Stomach (tissue), 9 donors: ENCODE data around the gene PBX3. TPM values are rescaled to one million over a fixed set of nuclear protein-coding genes. Genes with fewer than 3 reads are reported as not detected.

Experiments used
- DNase-seq, 2 donors: peaks; one replicate each; pipeline versions ENCODE4 v3.0.0 to v3.0.0-alpha.2; 2013 to 2019
- H3K27ac ChIP-seq, 5 donors: fragments of 200-600 bp in 4 of 5; sonication (generic) in 4 of 5; one replicate each; pipeline ENCODE4 v1.5.1; 2013 to 2019; ENCODE audit warnings: mild to moderate bottlenecking in 1 of 5, moderate library complexity in 1 of 5
- H3K27me3 ChIP-seq, 3 donors: fragments of 200-600 bp; sonication (generic); one replicate each; pipeline ENCODE4 v1.5.1; 2017 to 2019; ENCODE audit warnings: mixed run types in 1 of 3
- H3K36me3 ChIP-seq, 4 donors: fragments of 200-600 bp; sonication (generic); 1 replicate in 3 of 4; 2 replicates in 1 of 4; pipeline ENCODE4 v1.5.1; 2016 to 2019
- H3K4me1 ChIP-seq, 4 donors: fragments of 200-600 bp; sonication (generic); one replicate each; pipeline ENCODE4 v1.5.1; 2016 to 2019
- H3K4me3 ChIP-seq, 4 donors: fragments of 200-600 bp; sonication (generic) in 3 of 4; one replicate each; pipeline ENCODE4 v1.5.1; 2016 to 2019; ENCODE audit warnings: mild to moderate bottlenecking in 1 of 4
- H3K9me3 ChIP-seq, 4 donors: fragments of 200-600 bp; sonication (generic); one replicate each; pipeline ENCODE4 v1.5.1; 2016 to 2019
- EP300 ChIP-seq: sonication (generic); formaldehyde crosslinking; IDR thresholded peaks from one replicate; pipeline ENCODE4 v1.6.1; 2017; ENCODE audit warnings: antibody characterized with exemption
- POLR2A ChIP-seq, 4 donors: fragments of 450-650 bp; IDR thresholded peaks; one replicate each; pipeline ENCODE4 v1.6.1; 2016; ENCODE audit warnings: antibody characterized with exemption in 4 of 4, control low read depth in 2 of 4, mild to moderate bottlenecking in 1 of 4, moderate library complexity in 1 of 4
- POLR2AphosphoS5 ChIP-seq, 3 donors: sonication (generic); formaldehyde crosslinking; IDR thresholded peaks; one replicate each; pipeline ENCODE4 v1.6.1; 2016; ENCODE audit warnings: antibody characterized with exemption in 3 of 3
- WGBS, 5 donors: extraction: QIAGEN DNeasy Blood & Tissue Kit in 3 of 5; methylation state at CpG; one replicate each; pipeline versions ENCODE4 v1.1.5 to v1.1.7; 2013 to 2018; 5-methylcytosine and 5-hydroxymethylcytosine counted together
- intact Hi-C: fragments of 100-400 bp; cut with DNase I; formaldehyde crosslinking; loops from one replicate; pipeline ENCODE4 v1.15.1; 2023; ENCODE audit warnings: low total_unique reads
- polyA plus RNA-seq, 3 donors: library from polyadenylated mRNA; stranded (reverse); fragments of 200-250 nt; gene quantifications; one replicate each; pipeline ENCODE4 v1.2.3, GENCODE V29; 2013
- total RNA-seq, 5 donors: library from RNA; depleted of rRNA; stranded (reverse); fragments of >200 nt; gene quantifications; one replicate each; pipeline versions ENCODE4 v1.1.0 to v1.2.3, GENCODE V29; 2014 to 2016
- TF ChIP-seq, protein P1 (sequence below), 7 experiments: fragments of 450-650 bp in 4 of 7; fragments of 200-600 bp in 3 of 7; sonication (generic) in 3 of 7; IDR thresholded peaks; one replicate each; pipeline ENCODE4 v1.5.1; 2016 to 2019; ENCODE audit warnings: antibody characterized with exemption in 7 of 7, control low read depth in 2 of 7, mild to moderate bottlenecking in 1 of 7
- donor health status: healthy with polysubstance abuse.
- donor health status: Bipolar disorder and iron deficiency.
- donor health status: healthy.

The PBX3 gene
- total and polyA plus RNA-seq, 8 donors, result 9.3 to 59.1 (median 16.2) TPM

- Histone ChIP-seq H3K4me1 (peaks cover 0 to 38% (median 12%) of the 10 kb centered on the region in 4 donors), H3K27me3 (no peaks in the 10 kb centered on the region), H3K4me3 (no peak overlapping the region), H3K9me3 (no peaks in the 10 kb centered on the region), H3K27ac (no peak overlapping the region), H3K36me3 (no peaks in the 10 kb centered on the region)
- 92 to 95% (median 95%) methylated on average over 3 of the region's 3 CpGs for WGBS, 5 donors
- intact Hi-C loops, result no loop called here
- TF ChIP-seq, protein P1, sequence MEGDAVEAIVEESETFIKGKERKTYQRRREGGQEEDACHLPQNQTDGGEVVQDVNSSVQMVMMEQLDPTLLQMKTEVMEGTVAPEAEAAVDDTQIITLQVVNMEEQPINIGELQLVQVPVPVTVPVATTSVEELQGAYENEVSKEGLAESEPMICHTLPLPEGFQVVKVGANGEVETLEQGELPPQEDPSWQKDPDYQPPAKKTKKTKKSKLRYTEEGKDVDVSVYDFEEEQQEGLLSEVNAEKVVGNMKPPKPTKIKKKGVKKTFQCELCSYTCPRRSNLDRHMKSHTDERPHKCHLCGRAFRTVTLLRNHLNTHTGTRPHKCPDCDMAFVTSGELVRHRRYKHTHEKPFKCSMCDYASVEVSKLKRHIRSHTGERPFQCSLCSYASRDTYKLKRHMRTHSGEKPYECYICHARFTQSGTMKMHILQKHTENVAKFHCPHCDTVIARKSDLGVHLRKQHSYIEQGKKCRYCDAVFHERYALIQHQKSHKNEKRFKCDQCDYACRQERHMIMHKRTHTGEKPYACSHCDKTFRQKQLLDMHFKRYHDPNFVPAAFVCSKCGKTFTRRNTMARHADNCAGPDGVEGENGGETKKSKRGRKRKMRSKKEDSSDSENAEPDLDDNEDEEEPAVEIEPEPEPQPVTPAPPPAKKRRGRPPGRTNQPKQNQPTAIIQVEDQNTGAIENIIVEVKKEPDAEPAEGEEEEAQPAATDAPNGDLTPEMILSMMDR (IDR thresholded peaks at IDR 0.05), result no peak
- TF ChIP-seq EP300 (no peak), POLR2AphosphoS5 (IDR thresholded peaks at IDR 0.05) (no peak), POLR2A (IDR thresholded peaks at IDR 0.05) (no peak)
- no peak for DNase-seq
Measured at GRCh38 chr9:125850106-125850632, 103.0 kb downstream of the PBX3 start.

DNA sequence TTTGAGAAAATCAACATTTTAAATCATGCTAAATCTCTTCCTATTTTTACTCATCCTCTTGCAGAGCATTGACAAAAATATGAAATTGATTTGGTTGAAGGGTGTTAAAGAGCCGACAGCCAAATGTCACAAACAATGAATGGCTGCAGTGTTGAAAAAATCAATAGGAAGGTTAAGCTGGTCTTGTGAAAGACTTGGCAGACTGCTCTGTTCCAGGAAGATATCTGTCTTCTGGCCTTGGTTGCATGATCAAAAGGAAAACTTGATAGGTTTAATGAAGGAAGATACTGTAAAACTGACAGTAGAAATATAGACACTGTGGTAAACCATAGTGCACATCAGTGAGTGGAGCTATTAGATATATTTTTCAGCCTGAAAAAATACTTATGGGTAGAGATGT is 103.6 kb downstream of the PBX3 start:
- no peak overlapping the region for H3K27ac ChIP-seq
- TF ChIP-seq EP300 (no peak), POLR2AphosphoS5 (IDR thresholded peaks at IDR 0.05) (no peak), POLR2A (IDR thresholded peaks at IDR 0.05) (no peak)
- TF ChIP-seq, protein P1 (IDR thresholded peaks at IDR 0.05), result no peak
- no peaks in the 10 kb centered on the region for H3K9me3 ChIP-seq
- intact Hi-C loops, result no loop called here
- 33 to 64% (median 43%) methylated on average over 1 of the region's 1 CpG for WGBS, 5 donors
- peaks cover 0 to 33% (median 14%) of the 10 kb centered on the region in 4 donors for H3K4me1 ChIP-seq
- no peaks in the 10 kb centered on the region for H3K36me3 ChIP-seq
- DNase-seq, result no peak
- no peaks in the 10 kb centered on the region for H3K27me3 ChIP-seq
- H3K4me3 ChIP-seq, result no peak overlapping the region

- Histone ChIP-seq H3K36me3 (no peaks in the 10 kb centered on the region), H3K9me3 (no peaks in the 10 kb centered on the region), H3K27ac (no peak overlapping the region), H3K4me1 (peaks cover 0 to 33% (median 14%) of the 10 kb centered on the region in 4 donors), H3K4me3 (no peak overlapping the region), H3K27me3 (no peaks in the 10 kb centered on the region)
- TF ChIP-seq, protein P1 (IDR thresholded peaks at IDR 0.05), result no peak
- TF ChIP-seq EP300 (no peak), POLR2A (IDR thresholded peaks at IDR 0.05) (no peak), POLR2AphosphoS5 (IDR thresholded peaks at IDR 0.05) (no peak)
- DNase-seq, result no peak
- intact Hi-C loops, result no loop called here
- WGBS, 5 donors, result 58 to 81% (median 67%) methylated on average over 2 of the region's 2 CpGs
Measured at GRCh38 chr9:125851979-125852378, 104.8 kb downstream of the PBX3 start.

DNA sequence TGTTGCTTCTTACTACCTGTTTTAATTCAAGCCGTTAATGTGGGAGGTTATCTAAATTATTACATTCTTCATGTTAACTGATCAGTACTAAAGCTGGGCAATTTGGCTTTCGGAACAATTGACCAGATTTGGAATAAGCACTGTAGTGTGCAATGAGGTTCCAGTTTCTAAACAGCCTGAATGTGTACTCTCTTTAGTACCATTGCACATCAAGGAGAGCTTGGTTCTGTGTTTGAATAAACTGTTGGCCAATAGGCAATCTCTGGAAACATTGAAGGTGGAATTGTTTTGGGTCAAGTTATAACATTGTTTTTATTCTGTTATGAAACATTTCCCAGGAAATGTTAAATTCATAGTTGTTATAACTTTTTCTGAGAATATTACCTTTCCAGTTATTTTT is 105.2 kb downstream of the PBX3 start:
- Histone ChIP-seq H3K27ac (no peak overlapping the region), H3K9me3 (no peaks in the 10 kb centered on the region), H3K4me3 (no peak overlapping the region), H3K4me1 (peaks cover 0 to 33% (median 14%) of the 10 kb centered on the region in 4 donors), H3K27me3 (no peaks in the 10 kb centered on the region), H3K36me3 (no peaks in the 10 kb centered on the region)
- WGBS, 5 donors, result 77 to 94% (median 89%) methylated on average over 2 of the region's 2 CpGs
- DNase-seq, result no peak
- TF ChIP-seq POLR2AphosphoS5 (IDR thresholded peaks at IDR 0.05) (no peak), POLR2A (IDR thresholded peaks at IDR 0.05) (no peak), EP300 (no peak)
- TF ChIP-seq, protein P1 (IDR thresholded peaks at IDR 0.05), result no peak
- intact Hi-C loops, result no loop called here
